Activated effector memory CD4-positive, alpha-beta T cell treated with anti-CD3 and anti-CD28 coated beads, Interleukin-2, amount 50 U/mL, for 16 hours (primary cell): ENCODE results near the gene ACTA2.
A peak's percentile ranks its signal among the peaks of the same experiment; 100 is the strongest.
"Not testable (repeated sequence)": the region's sequence is repeated elsewhere in the genome, so short reads cannot be mapped to it uniquely, and the experiment has no call there.

Source experiments
- DNase-seq: peaks from one replicate; pipeline ENCODE4 v3.0.0-alpha.2; 2020

ACTA2 gene

DNA sequence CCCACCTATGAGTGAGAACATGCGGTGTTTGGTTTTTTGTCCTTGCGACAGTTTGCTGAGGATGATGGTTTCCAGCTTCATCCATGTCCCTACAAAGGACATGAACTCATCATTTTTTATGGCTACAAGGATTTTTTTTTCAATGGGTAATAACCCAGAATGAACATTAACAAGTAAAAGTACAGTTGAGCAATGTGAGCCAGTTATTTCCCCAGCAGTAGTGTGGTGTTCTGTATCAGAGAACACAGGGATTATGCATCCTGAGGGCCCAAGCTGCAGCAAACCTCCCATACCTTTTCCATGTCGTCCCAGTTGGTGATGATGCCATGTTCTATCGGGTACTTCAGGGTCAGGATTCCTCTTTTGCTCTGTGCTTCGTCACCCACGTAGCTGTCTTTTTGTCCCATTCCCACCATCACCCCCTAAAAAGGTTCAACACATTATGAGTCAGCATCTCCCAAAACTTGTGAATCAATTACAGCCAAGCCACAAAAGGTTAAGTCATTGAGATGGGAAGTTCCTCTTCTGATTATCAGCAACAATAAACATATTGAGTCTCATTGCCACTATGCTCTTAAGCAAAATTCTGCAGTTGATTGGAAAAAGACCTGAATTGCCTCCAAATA, 5.5 kb downstream of the ACTA2 start:
- no peak for DNase-seq

DNA sequence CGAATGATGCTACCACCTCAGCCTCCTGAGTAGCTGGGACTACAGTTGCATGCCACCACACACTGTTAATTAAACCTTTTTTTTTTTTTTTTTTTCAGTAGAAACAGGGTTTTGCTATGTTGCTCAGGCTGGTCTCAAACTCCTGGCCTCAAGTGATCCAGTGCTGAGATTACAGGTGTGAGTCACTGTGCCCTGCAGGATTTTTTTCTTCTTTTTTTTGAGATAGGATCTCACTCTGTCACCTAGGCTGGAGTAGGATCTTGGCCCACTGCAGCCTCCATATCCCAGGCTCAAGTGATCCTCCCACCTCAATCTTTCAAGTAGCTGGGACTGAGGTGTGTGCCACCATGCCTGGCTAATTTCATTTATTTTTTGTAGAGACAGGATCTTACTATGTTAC, 6.4 kb downstream of the ACTA2 start:
- no peak for DNase-seq

DNA sequence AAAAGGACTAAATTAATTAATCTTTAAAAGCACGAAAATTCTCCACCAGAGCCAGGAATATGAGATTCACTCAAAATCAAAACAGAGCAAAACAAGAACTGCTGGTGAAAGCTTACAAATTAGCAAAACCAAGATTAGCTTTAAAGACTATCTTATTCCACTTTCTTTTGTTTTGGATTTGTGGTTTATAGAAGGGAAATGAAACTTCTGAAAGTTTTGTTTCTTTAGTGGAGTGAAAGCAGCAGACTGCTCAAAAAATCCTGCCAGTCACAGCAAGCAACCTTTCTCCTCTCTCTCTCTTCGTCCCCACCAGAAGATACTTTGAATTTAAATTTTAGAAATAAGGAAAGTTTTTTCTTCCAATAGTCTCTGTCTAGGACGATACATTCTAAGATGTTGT, 7.8 kb downstream of the ACTA2 start:
- DNase-seq: no peak

DNA sequence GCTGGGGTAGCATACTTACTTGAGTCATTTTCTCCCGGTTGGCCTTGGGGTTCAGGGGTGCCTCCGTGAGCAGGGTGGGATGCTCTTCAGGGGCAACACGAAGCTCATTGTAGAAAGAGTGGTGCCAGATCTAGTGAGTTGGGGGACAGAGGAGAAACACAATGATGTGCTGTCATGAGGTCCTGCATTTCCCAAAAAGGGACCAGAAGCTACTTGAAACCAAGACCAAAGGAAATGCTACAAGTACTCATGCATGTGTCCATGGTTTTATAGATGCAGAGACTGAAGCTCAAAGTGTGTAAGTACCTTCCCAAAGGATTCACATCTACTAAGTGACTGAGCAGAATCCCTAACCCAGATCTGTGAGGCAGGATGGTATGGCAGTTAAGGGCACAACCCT, 8.8 kb downstream of the ACTA2 start:
- no peak for DNase-seq

DNA sequence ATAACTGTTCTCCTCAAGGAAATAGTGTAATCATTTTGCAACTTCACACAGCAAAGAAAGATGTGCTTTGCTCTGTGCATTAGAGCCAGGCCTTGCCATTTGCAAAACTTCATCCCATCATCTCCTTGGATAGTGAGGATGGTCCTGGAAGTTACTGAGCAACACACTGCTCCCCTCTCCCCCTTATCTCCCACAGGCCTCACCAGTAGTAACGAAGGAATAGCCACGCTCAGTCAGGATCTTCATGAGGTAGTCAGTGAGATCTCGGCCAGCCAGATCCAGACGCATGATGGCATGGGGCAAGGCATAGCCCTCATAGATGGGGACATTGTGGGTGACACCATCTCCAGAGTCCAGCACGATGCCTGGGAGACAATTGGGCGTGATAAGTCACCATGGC, 11.5 kb downstream of the ACTA2 start:
- no peak for DNase-seq

DNA sequence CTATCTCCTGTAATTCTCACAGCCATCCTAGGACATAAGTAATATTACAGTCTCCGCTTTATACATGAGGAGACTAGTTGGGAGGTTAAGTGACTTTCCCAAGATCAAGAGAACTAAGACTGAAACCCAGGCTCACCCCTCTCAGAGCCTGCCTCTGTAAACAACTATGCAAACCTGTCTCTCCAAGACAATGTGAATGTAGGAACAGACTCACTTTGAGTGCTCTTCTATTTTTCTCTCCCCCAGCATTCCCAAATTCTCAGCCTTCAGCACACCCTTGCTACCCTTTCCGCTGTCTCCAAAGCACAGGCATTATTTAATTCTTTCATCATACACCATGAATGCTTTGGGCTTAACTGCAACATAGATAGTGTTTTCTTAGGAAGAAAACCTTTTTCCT, 13.6 kb downstream of the ACTA2 start:
- DNase-seq: no peak

DNA sequence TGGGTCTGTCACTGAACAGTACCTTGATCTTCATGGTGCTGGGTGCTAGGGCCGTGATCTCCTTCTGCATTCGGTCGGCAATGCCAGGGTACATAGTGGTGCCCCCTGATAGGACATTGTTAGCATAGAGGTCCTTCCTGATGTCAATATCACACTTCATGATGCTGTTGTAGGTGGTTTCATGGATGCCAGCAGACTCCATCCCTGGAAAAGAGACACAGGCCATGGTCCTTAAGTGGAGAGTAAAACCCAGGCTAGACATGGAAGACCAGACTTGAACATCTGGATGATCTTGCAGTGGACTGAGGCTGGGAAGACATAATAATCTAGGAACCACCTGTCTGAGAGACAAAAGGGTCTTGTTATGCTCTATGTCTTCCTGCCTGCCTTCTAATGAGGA, 14.5 kb downstream of the ACTA2 start:
- DNase-seq: no peak

DNA sequence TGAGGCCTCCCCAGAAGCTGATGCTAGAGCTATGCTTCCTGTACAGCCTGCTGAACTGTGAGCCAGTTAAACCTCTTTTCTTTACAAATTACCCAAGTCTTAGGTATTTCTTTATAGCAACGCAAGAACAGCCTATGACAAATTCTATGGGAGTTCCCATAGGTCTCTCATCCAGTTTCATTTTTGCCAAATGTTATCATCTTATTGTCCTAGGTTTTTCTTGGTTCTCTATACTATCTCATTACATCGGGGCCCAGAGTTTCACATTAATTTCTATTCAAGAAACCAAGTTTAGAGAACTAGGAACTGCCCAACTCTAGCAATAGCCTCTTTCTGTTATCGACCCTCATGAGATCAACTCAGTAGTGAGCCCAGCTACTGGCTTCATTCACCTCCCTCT, 15.9 kb downstream of the ACTA2 start:
- DNase-seq: no peak

DNA sequence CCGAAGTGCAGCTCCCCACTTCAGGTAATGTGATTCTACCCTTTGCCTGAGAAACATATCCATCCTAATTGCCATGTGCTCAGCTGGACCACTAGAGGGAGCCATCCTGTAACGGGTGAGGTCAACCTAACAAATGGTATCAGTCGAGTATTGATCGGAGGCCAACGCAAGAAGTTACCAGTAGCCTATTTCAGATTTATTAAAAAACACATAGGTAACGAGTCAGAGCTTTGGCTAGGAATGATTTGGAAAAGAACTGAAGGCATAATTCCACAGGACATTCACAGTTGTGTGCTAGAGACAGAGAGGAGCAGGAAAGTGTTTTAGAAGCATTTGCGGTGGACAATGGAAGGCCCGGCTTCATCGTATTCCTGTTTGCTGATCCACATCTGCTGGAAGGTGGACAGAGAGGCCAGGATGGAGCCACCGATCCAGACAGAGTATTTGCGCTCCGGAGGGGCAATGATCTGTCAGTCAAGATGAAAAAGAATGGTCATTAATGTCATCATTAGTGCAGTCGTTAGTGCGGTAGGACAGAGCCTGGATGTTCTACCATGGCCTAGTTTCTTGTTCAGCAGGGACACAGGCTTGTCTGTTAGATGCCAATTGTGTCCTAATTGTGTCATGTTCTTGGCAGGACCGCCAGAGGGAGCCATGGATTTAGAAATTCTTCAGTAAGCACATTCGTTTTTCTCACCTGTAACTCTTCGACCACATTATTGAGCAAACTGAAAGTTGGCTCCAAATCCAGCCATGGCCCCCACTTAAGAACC, 17.5 kb downstream of the ACTA2 start:
- peak; percentile 87 for DNase-seq

DNA sequence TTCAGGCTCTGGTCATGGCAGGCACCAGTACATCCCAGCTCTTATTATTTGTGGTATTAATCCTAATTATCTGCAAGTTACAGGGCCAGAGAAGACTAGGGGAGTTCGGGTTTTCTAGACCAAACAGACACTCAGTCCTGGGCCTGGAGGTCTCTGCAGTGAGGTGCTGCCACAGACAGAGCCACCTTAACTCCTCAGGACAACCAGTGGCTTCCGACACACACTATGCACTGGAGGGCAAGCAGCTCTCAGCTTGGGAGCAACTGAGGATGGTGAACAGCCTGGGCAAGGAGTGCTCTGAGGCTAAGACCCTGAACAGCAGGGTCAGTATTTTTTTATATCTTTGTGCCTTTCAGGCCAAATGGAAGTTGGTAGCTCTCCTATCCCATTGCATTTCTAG, 19.0 kb downstream of the ACTA2 start:
- DNase-seq: no peak

DNA sequence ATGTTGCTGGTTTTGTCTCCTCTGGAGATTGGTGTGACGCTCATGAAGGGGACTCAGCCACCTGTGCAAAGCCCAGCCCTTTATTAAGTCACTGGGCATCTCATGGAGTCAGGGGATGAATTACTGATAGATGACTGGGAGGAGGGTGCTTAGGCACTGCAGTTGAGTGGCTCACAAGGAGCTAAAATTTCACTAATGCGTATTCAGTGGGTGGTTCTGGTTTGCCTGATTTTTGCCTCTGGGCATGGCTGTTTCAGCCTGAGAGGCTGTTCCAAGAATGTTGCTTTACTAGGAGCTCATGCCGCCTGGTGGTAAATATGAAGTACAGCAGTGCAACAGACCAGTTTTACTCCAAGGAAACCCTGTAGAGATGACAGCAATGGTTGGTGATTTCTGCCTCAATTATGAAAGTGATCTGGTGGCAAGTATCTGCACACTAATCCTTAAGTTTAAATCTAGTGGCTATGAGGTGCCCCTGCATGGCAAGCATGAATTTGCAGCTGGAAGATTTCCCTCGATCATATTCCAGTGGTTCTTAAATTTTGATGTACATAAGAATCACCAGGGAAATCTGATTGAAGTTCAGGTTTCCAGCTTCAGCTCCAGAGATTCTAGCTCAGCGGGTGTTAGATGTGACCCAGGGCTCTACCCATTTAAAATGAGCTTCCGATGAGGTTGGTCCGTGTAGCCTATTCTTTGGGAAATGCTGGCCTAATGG, 19.9 kb downstream of the ACTA2 start:
- peak; percentile 75 for DNase-seq

DNA sequence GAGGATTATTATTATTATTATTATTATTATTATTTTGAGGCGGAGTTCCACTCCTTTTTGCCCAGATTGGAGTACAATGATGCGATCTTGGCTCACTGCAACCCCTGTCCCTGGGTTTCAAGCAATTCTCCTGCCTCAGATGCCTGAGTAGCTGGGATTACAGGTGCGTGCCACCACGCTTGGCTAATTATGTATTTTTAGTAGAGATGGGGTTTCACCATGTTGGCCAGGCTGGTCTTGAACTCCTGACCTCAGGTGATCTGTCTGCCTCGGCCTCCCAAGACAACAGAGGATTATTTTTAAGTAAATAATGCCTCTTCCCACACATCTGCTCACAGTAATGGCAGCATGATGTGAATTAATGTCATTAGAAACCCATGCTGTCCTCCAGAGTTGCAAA, 20.5 kb downstream of the ACTA2 start:
- not testable (repeated sequence) for DNase-seq

DNA sequence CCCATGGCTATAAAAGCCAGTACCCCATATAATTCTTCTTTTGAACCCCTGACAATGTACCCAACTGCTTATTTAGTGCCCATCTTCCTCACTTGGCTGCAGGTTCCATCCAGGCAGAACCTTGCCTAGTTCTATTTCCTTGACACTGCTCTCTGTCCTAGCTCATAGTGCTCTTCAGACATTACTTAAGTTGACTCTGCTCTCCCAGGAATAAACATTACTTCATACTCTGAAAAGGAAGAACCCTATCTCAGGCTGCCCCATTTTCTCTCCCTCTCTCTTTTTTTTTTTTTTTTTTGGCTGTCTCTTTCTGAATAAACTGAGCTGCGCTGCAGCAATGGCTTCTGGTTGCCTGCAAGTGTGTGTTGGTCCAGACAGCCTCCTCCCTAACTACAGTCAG, 21.0 kb downstream of the ACTA2 start:
- no peak for DNase-seq

DNA sequence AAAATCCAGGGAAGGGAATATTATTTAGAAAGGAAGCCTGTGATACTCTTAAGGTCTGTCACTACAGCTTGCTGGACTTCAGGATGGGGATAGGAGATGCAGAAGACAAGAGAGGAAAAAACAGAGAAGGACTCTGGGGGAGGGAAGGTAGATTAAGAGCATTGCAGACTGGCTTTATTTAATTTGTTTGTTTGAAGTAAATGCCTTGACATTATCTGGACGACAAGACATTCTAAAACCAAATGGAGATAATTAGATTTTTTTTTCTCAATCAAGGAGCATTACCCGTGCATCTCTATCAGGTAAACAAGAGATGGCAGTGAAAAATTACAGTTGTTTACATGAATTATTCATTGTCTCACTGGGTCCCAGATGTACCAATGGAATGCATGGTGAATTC, 24.3 kb downstream of the ACTA2 start:
- no peak for DNase-seq

DNA sequence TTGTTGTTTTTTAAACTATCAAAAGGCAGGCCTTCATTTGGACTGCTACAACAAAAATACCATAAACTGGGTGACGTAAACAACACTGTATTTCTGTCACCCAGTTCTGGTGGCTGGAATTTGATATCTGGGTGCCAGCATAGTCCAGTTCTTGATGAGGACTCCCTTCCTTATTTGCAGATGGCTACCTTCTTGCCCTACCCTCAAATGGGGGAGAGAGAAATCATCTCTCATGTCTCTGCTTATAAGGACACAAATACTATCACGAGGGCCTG, 25.2 kb downstream of the ACTA2 start:
- no peak for DNase-seq

DNA sequence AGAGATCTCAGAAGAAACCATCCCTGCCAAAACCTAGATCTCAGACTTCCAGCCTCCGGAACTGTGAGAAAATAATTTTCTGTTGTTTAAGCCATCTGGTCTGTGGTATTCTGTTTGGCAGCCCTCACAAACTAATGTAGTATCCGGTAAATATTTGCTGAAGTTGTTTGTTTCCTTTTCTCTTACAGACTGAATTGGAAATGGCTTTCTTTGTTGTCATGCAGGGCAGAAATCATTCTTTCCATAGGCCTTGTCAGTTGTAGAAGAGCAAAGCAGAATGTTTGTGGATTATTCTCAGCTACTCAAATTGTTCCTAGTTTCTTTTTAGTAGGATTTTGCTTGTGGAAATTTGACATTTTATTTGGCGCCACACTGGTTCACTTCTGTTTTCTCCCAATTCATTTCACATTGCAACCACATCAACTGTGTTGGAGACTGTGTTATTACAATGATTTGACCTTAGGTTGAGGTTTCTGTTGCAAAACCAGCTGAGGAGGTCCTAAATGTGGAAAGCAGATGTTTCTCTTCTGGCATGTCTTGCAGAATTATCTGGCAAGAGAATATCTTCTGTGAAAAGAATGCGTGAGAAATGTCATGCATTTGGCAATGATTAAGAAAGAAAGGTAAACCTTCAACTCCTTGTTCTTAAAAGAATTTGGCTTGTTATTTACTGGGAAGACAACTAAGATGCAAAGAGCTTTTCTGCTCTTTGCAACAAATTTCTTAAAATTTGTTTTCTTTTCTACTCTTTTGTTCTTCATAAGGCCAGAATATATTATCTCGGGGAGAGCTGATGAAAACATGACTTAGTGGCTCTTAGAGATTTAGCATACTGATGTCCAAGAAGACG, 25.8 kb downstream of the ACTA2 start:
- DNase-seq: no peak

DNA sequence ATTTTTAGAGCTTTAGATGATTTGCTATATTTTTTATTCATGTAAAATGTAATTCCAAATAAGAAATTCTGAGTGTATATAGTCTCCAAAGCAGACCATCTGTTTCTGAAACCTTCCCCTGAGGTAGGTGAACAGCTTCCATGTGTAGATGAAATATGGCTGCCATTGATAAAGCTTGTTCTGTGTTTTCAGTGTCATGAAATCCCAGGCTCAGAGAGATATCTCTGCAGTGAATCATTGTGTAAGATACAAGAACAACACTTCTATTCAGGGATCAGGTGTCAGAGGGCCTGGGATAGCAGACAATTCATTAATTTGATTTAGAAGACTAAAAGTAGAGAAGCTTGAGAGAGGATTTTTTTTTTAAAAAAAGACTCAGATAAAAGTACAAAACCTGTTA, 29.1 kb downstream of the ACTA2 start:
- no peak for DNase-seq

DNA sequence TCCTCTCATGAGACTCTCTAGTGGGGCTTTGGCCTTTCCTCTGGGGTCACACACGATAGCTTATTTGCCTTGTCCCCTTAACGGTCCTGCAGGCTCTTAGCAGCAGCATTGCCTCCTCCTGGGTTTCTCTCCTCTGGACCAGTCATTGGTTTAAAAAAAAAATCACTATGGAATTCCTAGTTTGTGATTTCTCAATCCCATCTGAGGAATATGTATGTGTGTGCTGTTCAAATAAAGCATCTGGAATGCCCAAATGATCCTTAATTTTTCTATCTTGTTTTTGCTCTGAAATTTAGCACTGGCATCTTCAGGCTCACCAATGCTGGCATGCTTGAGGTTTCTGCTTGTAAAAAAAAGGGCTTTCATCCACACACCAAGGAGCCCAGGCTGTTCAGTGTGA, 30.5 kb downstream of the ACTA2 start:
- no peak for DNase-seq

DNA sequence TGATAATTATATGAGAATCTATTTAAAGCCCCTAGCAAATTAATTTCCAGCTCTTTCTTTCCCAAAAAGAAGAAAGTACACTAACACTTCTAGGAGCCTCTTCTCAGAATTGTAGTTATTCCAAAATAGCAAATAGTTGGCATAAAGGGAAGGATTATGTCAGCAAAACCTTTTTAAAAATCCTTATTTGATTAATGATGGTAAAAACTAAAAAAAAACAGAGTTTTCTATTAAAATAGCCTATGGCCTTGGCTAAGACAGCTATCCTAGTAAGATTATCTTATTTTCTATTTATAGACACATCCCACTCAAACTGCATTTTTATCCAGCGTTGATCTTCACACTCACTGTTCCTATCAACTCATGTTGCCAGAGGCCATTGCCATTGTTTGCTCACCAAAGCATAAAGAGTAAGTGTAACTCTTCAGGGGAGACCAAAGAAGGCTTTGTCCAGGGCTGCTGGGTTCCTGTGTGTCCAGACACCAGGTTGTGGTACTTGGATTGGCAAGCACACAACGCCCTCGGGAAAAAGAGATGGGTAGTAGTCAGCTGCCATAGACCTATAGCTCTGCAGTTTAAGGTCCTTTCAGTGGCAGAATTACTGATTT, 31.5 kb downstream of the ACTA2 start:
- DNase-seq: no peak

DNA sequence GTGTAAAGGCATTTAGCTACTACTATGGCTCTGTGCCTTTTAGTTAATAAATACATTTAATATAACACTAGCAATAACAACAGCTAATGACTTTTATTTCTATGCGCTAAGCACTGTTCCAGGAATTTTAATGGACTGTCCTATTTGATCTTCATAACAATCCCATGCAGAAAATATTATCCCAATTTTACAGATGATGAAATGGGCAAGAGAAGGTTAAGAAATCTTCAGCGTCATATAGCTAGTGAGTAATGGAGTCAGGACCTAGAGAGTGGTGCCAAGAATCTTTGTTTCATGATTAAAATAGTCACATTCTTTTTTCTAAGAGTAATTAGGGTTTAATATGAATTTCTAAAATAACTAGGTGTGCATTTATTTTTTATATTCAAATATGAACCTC, 32.4 kb downstream of the ACTA2 start:
- no peak for DNase-seq

DNA sequence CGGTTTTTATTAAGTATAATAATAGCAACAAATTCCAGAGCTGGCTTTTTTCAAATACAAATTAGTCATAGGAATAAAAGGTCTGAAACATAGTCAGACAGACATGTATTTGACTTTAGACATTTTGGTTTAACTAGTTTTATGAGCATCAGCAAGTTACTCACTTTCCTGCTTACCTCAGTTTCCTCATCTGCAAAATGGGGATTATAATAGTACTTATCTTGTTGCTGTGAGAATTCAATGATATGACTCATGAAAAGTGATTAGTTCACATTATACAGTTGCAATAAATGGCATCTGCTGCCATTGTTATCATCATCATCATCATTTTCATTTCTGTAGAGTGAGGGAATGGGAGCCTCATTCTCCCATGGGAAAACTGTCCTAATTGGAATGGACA, 33.5 kb downstream of the ACTA2 start:
- DNase-seq: no peak

DNA sequence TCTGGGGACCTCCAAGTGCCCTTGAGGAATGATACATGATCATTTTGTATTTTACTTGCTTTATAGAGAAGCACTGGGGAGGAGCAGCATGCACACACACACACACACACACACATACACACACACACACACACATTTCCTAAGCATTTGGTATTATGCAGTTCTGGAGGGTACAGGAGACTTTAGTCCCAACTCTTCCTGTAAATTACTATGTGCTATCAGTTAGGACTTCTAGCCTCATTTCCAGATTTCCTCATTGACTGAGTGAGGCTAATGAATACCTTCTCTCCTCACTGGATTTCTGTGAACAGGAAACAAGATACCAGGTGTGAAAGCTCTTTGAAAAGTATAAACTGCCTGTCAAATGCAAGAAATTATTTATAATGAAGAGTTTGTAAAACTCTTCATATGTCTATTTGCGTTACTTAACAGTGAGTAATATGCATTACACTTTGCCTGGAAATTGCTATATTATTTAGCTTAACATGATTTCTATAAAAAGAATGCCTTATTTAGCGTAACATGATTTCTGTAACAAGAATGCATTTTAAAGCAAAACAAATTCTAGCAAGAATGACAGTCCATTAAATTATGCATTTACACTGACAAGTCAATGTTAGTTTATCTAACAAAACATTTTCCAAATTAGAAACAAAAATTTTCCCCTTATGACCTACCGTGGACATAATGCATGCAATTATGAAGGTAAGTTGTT, 34.2 kb downstream of the ACTA2 start:
- no peak for DNase-seq

DNA sequence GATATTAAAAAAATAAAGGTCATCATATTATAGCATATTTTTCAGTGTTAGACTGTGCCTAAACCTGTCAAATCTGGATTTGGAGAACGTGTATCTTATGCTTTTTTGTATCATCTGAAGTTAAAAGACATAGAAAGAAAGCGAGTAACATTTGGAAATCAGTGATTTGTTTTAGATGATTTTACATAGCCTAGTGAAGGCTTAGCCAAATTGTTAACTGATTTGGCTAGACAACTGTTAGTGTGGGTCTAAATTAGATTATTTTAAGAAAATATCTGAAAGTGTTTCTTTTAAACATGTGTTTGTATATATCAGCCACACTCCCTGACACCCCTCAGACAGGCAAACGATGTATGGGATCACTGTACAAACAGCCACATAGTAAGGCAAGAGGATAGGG, 35.6 kb downstream of the ACTA2 start:
- DNase-seq: no peak
